Activated CD4-positive, alpha-beta memory T cell treated with anti-CD3 and anti-CD28 coated beads for 36 hours (primary cell): Measurements from ENCODE around the gene MUC6. TPM values are rescaled to one million over a fixed set of nuclear protein-coding genes. Genes with fewer than 3 reads are reported as not detected.

ENCODE experiments used
- CTCF ChIA-PET: fragments of 350-600 bp; sonication (Branson Sonifier 250); formaldehyde crosslinking; loops from one replicate; lab custom pipeline; 2021; ENCODE audit warnings: antibody characterized with exemption, inconsistent platforms; lab: Charles Lee
- POLR2A ChIA-PET: fragments of 350-600 bp; sonication (Branson Sonifier 250); formaldehyde crosslinking; loops from one replicate; lab custom pipeline; 2021; ENCODE audit warnings: antibody characterized with exemption; lab: Charles Lee
- DNase-seq: peaks from one replicate; pipeline ENCODE4 v3.0.0-alpha.2; 2020
- H3K27ac Mint-ChIP-seq: one replicate; pipeline ENCODE4 v1.8.0; 2021; ENCODE audit warnings: mixed read lengths
- H3K27me3 Mint-ChIP-seq: one replicate; pipeline ENCODE4 v1.8.0; 2021; ENCODE audit warnings: mixed read lengths
- H3K36me3 Mint-ChIP-seq: one replicate; pipeline ENCODE4 v1.8.0; 2021; ENCODE audit warnings: mixed read lengths
- H3K4me1 Mint-ChIP-seq: one replicate; pipeline ENCODE4 v1.8.0; 2021; ENCODE audit warnings: low read depth, mixed read lengths
- H3K4me3 Mint-ChIP-seq: one replicate; pipeline ENCODE4 v1.8.0; 2021; ENCODE audit warnings: mild to moderate bottlenecking, mixed read lengths
- H3K9me3 Mint-ChIP-seq: one replicate; pipeline ENCODE4 v1.8.0; 2021; ENCODE audit warnings: mixed read lengths
- intact Hi-C: fragments of 100-400 bp; cut with micrococcal nuclease; formaldehyde crosslinking; loops from one replicate; pipeline ENCODE4 v1.15.1; 2023
- total RNA-seq, 2 experiments: library from RNA; stranded (reverse); gene quantifications; one replicate each; pipeline ENCODE4 v1.2.3, GENCODE V29; 2021

Gene MUC6
- total RNA-seq, 2 experiments from 2014 or later = not detected

- peaks cover 13% of the 10 kb centered on the region for H3K36me3 Mint-ChIP-seq
- intact Hi-C loops = no loop called here
These were observed 25.2 kb downstream of the MUC6 start for GRCh38 chr11:1011320-1011698.

GRCh38 chr11:1010551-1011319 is 25.8 kb downstream of the MUC6 start:
- Mint-ChIP-seq H3K27ac (no peak overlapping the region), H3K4me3 (no peak overlapping the region), H3K4me1 (no peaks in the 10 kb centered on the region), H3K36me3 (peaks cover 13% of the 10 kb centered on the region), H3K27me3 (no peaks in the 10 kb centered on the region), H3K9me3 (no peaks in the 10 kb centered on the region)
- ChIA-PET CTCF (no interaction called here), POLR2A (no interaction called here)
- intact Hi-C loops = no loop called here
- no peak for DNase-seq

More at GRCh38 chr11:1011320-1011698, 25.2 kb downstream of the MUC6 start:
- ChIA-PET CTCF (no interaction called here), POLR2A (no interaction called here)
- no peak for DNase-seq
- H3K27ac Mint-ChIP-seq = no peak overlapping the region
- no peaks in the 10 kb centered on the region for H3K27me3 Mint-ChIP-seq
- no peaks in the 10 kb centered on the region for H3K4me1 Mint-ChIP-seq
- no peak overlapping the region for H3K4me3 Mint-ChIP-seq
- H3K9me3 Mint-ChIP-seq = no peaks in the 10 kb centered on the region

- DNase-seq = no peak
- ChIA-PET POLR2A (no interaction called here), CTCF (no interaction called here)
- H3K27me3 Mint-ChIP-seq = no peaks in the 10 kb centered on the region
- H3K9me3 Mint-ChIP-seq = no peaks in the 10 kb centered on the region
- H3K4me3 Mint-ChIP-seq = no peak overlapping the region
- intact Hi-C loops = no loop called here
- no peaks in the 10 kb centered on the region for H3K4me1 Mint-ChIP-seq
- H3K27ac Mint-ChIP-seq = no peak overlapping the region
- H3K36me3 Mint-ChIP-seq = peaks cover 17% of the 10 kb centered on the region
These were observed 26.5 kb downstream of the MUC6 start for GRCh38 chr11:1009991-1010390.

- Mint-ChIP-seq H3K36me3 (peaks cover 18% of the 10 kb centered on the region), H3K4me3 (no peak overlapping the region), H3K27me3 (no peaks in the 10 kb centered on the region), H3K27ac (no peak overlapping the region), H3K4me1 (no peaks in the 10 kb centered on the region), H3K9me3 (no peaks in the 10 kb centered on the region)
- POLR2A ChIA-PET = no interaction called here
- CTCF ChIA-PET = no interaction called here
- intact Hi-C loops = no loop called here
- no peak for DNase-seq
These were observed 27.1 kb downstream of the MUC6 start for GRCh38 chr11:1009371-1009770.

GRCh38 chr11:1008803-1009145 is 27.7 kb downstream of the MUC6 start:
- POLR2A ChIA-PET = no interaction called here
- Mint-ChIP-seq H3K4me3 (no peak overlapping the region), H3K27ac (no peak overlapping the region), H3K9me3 (no peaks in the 10 kb centered on the region), H3K4me1 (no peaks in the 10 kb centered on the region), H3K27me3 (no peaks in the 10 kb centered on the region), H3K36me3 (peaks cover 18% of the 10 kb centered on the region)
- CTCF ChIA-PET = no interaction called here
- no peak for DNase-seq
- intact Hi-C loops = no loop called here

GRCh38 chr11:1008001-1008802 is 28.3 kb downstream of the MUC6 start:
- Mint-ChIP-seq H3K27ac (no peak overlapping the region), H3K9me3 (no peaks in the 10 kb centered on the region), H3K27me3 (no peaks in the 10 kb centered on the region), H3K4me1 (no peaks in the 10 kb centered on the region), H3K4me3 (no peak overlapping the region), H3K36me3 (peaks cover 22% of the 10 kb centered on the region)
- ChIA-PET CTCF (no interaction called here), POLR2A (no interaction called here)
- DNase-seq = no peak
- intact Hi-C loops = no loop called here

GRCh38 chr11:1007279-1007678 is 29.2 kb downstream of the MUC6 start:
- H3K27ac Mint-ChIP-seq = no peak overlapping the region
- H3K27me3 Mint-ChIP-seq = no peaks in the 10 kb centered on the region
- intact Hi-C loops = no loop called here
- H3K9me3 Mint-ChIP-seq = no peaks in the 10 kb centered on the region
- DNase-seq = no peak
- no peak overlapping the region for H3K4me3 Mint-ChIP-seq
- ChIA-PET POLR2A (no interaction called here), CTCF (no interaction called here)
- H3K36me3 Mint-ChIP-seq = peaks cover 22% of the 10 kb centered on the region
- no peaks in the 10 kb centered on the region for H3K4me1 Mint-ChIP-seq

- ChIA-PET POLR2A (no interaction called here), CTCF (no interaction called here)
- intact Hi-C loops = no loop called here
- H3K4me1 Mint-ChIP-seq = no peaks in the 10 kb centered on the region
- no peaks in the 10 kb centered on the region for H3K27me3 Mint-ChIP-seq
- no peak for DNase-seq
- no peaks in the 10 kb centered on the region for H3K9me3 Mint-ChIP-seq
- H3K36me3 Mint-ChIP-seq = peaks cover 25% of the 10 kb centered on the region
- H3K27ac Mint-ChIP-seq = no peak overlapping the region
- H3K4me3 Mint-ChIP-seq = no peak overlapping the region
These were observed 29.8 kb downstream of the MUC6 start for GRCh38 chr11:1006762-1007161.

GRCh38 chr11:1005928-1006327 is 30.6 kb downstream of the MUC6 start:
- ChIA-PET POLR2A (no interaction called here), CTCF (no interaction called here)
- no peak for DNase-seq
- intact Hi-C loops = no loop called here
- H3K4me3 Mint-ChIP-seq = no peak overlapping the region
- no peaks in the 10 kb centered on the region for H3K9me3 Mint-ChIP-seq
- H3K27ac Mint-ChIP-seq = no peak overlapping the region
- H3K36me3 Mint-ChIP-seq = peaks cover 28% of the 10 kb centered on the region
- no peaks in the 10 kb centered on the region for H3K4me1 Mint-ChIP-seq
- no peaks in the 10 kb centered on the region for H3K27me3 Mint-ChIP-seq

GRCh38 chr11:1003159-1003558 is 33.4 kb downstream of the MUC6 start:
- Mint-ChIP-seq H3K27ac (no peak overlapping the region), H3K4me3 (no peak overlapping the region), H3K36me3 (peaks cover 20% of the 10 kb centered on the region), H3K4me1 (no peaks in the 10 kb centered on the region), H3K9me3 (no peaks in the 10 kb centered on the region), H3K27me3 (no peaks in the 10 kb centered on the region)
- CTCF ChIA-PET = no interaction called here
- intact Hi-C loops = no loop called here
- POLR2A ChIA-PET = no interaction called here
- no peak for DNase-seq

GRCh38 chr11:1002406-1002984 is 34.0 kb downstream of the MUC6 start:
- intact Hi-C loops = no loop called here
- CTCF ChIA-PET = no interaction called here
- H3K4me3 Mint-ChIP-seq = no peak overlapping the region
- H3K9me3 Mint-ChIP-seq = no peaks in the 10 kb centered on the region
- no peak overlapping the region for H3K27ac Mint-ChIP-seq
- no peaks in the 10 kb centered on the region for H3K27me3 Mint-ChIP-seq
- H3K36me3 Mint-ChIP-seq = peaks cover 20% of the 10 kb centered on the region
- POLR2A ChIA-PET = no interaction called here
- H3K4me1 Mint-ChIP-seq = no peaks in the 10 kb centered on the region
- DNase-seq = no peak

- H3K27ac Mint-ChIP-seq = no peak overlapping the region
- H3K9me3 Mint-ChIP-seq = no peaks in the 10 kb centered on the region
- H3K4me3 Mint-ChIP-seq = no peak overlapping the region
- peaks cover 20% of the 10 kb centered on the region for H3K36me3 Mint-ChIP-seq
- ChIA-PET POLR2A (no interaction called here), CTCF (no interaction called here)
- intact Hi-C loops = no loop called here
- no peak for DNase-seq
- peaks cover 4% of the 10 kb centered on the region for H3K4me1 Mint-ChIP-seq
- H3K27me3 Mint-ChIP-seq = no peaks in the 10 kb centered on the region
These were observed 34.7 kb downstream of the MUC6 start for GRCh38 chr11:1001617-1002405.
